Stimulated activated CD4-positive, alpha-beta T cell treated with anti-CD3 and anti-CD28 coated beads, Interleukin-4, amount 100 ng/mL, for 4 hours (primary cell): ENCODE results near the gene MYH9.

ENCODE experiments used
- DNase-seq, 2 experiments: peaks; one replicate each; pipeline ENCODE4 v3.0.0-alpha.2; 2020

The MYH9 gene

DNA sequence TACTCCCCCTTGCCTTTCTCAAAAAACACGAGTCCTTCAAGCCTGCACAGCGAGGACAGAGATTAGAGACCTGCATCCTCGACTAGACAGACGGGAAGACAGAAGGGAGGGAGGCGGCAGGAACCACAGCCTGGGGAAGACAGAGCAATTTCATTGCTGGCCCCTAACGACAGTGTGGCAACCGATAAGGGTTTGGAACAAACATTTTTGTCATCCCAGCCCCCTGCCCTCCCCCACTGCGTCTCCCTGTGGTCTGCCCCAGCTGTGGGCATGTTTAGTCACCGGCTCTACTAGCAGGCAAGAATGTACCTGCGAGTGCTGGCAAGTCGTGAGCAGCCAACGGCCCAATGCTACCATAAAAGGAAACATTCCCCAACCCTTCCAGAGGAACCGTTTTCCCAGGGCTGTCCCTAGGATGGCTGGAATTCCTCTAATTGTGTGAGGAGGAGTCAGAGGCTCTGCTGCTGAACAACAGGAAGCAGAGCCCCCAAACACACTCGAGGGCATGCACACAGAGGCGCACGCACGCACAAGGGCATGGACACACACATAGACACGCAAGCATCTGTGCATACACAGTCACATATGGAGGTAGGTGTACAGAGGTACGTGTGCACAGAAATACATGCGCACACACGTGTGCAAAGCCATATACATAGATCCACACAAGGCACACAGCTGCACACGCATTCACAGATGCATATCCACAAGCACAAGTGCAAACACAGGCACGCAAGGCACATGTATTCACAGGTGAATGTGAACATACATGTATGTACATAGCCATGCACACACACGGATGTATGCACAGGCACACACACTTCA is 58.3 kb downstream of the MYH9 start:
- peak; percentile 73 to 87 for DNase-seq

DNA sequence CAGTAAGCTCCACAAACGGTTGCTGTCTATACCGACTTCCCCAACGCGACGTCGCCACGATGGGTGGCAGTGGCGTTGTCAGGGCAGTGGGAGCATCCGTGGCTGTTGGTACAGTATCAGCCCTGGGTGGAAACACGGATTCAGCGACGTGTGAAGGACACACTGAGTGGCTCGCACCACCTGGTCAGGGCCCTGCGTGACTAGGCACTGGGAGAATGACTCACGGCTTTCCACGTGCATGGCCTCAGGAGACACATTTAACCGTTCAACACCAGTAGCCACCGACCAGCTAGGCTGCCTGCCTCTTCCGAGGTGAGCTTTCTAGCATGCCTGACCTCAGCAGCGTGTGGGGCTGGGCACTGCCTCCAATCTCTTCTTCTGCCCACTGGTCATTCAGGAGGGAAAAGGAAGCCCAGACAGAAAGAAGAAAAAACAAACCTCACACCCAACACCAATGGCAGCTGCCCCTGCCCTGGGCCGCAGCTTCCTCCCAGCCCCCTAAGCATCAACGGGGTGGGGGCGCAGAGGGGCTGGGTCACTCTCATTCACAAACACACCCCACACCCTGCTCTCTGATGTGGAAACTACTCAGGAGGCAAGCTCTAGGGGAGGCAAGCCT is 59.0 kb downstream of the MYH9 start:
- DNase-seq, result peak; percentile 29 to 57

- no peak for DNase-seq
Measured at GRCh38 chr22:36327922-36328551, 59.7 kb downstream of the MYH9 start.

DNA sequence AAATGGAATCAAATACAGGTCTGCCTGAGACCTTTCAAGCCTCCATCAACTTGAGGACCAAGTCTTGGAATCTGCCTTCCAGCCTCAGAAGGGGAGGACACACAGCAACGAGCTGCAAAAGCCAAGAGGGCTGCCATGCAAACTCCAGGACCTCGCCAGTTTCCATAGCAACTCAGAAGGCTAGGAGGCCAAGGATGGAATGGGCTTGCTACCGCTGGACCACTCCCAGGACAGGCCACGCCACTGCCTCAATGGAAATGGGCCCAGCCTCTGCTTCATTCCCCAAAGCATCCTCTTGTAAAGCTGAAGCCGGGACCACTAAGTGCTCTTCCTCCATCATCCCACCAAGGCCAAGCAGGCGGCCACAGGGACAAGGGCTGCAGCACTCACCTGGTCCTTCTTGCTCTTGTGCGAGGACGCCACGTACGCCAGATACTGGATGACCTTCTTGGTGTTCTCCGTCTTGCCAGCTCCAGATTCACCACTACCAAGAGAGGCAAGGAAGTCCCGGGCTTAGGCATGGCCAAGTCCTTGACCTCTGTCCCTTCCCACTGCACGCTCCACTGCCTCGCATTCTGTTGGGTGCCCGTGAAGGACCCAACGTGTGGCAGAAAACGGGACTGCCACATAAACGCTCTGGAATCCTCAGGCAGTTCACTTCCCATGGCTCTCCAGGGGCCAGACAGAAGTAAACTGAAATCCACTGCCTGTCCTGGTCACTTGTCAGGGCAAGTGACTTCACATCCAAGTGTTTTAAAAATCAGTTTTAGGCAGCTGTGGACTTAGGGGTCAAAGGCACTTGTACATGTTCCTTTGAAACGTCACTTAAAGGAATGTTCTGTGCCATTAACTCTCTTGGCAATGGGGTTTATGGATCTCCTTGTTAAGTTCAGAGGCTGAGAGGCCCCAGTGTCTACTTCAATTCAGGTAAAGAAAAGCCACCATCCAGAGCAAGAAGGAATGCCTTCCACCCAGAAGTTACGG is 61.3 kb downstream of the MYH9 start:
- no peak for DNase-seq

DNA sequence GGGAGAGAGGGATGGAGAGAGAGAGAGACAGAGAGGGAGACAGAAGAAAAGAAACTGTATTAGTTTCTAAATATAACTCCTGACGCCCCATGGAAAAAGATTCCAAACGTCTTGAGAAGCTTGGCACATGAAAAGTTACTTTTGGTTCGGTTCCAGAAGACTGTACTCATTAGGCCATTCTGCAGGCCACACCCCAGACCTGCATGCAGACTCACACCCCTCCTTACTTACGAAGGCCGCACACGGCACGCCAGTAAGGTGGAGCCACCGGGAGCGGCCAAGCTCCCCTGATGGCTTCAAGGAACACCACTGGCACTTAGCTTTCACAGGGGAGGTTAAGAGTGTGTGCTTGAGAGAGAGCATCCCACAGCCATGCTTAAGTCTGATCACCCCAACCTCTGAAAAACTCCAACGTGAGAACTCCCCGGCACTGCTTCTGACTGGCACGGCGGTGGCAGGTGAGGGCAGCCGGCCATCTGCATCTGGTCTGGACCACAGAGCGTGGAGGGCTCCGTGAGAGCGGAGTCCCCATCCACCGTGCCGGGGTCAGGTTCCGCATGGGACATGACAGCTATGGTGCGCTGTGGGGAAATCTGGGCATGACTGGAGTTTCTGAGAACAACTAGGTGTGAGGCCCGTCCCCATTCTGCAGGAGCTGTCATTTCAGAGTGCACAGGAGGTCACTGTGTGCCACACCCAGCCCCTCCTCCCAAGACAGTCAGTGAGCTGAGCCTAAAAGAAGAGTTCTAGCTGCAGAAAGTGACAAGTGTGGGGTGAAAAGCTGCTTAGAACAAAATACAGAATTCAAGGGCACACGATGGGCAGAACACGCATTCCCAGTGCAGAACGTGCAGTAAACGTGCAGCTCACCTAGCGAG is 62.4 kb downstream of the MYH9 start:
- no peak for DNase-seq

DNA sequence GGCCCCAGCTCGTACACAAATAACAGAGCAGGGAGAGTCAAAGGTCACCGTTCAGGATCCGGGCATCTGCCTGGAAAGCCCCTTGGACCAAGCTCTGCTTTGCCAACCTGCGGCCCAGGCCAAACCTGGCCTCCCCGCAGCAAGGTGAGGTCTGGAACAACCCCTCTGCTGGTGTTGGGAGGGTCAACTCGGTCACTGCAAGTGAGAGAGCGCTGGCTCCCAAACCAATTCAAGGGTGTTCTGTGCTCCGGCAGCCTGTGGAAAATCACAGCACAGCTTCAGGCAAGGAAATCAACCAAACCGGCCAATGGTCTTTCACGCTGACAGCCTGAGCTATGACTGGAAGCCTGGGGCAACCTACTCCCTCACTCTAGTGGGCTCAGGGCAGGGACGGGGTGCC is 63.4 kb downstream of the MYH9 start:
- DNase-seq, result no peak

- no peak for DNase-seq
Measured at GRCh38 chr22:36323855-36324331, 63.9 kb downstream of the MYH9 start.

GRCh38 chr22:36323182-36323854 is 64.4 kb downstream of the MYH9 start:
- DNase-seq, result no peak

- DNase-seq, result no peak
Measured at GRCh38 chr22:36322602-36322915, 65.2 kb downstream of the MYH9 start.

GRCh38 chr22:36321797-36322601 is 65.8 kb downstream of the MYH9 start:
- DNase-seq, result no peak

DNA sequence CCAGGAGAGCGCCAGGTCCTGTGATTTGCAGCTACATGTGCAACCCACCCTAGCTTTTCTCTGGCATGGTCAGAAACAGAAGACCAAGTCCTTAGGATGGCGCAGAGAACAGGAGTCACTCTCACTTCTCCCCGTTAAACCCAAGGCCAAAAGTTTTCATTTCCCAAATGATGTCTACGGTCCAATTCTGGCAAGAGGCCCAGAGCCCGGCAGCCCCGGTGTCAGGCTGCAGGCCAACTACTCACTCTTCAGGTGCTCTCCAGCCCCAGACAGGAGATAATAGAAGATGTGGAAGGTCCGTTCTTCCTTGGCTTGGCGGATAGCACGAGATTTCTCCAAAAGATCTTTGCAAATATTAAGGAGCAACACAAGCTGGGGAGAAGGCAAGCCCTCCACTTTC is 67.2 kb downstream of the MYH9 start:
- DNase-seq, result no peak

- DNase-seq, result no peak
Measured at GRCh38 chr22:36319595-36320497, 67.9 kb downstream of the MYH9 start.

- no peak for DNase-seq
Measured at GRCh38 chr22:36318442-36318841, 69.3 kb downstream of the MYH9 start.

GRCh38 chr22:36317658-36318271 is 70.0 kb downstream of the MYH9 start:
- no peak for DNase-seq

- DNase-seq, result no peak
Measured at GRCh38 chr22:36316419-36316818, 71.3 kb downstream of the MYH9 start.

DNA sequence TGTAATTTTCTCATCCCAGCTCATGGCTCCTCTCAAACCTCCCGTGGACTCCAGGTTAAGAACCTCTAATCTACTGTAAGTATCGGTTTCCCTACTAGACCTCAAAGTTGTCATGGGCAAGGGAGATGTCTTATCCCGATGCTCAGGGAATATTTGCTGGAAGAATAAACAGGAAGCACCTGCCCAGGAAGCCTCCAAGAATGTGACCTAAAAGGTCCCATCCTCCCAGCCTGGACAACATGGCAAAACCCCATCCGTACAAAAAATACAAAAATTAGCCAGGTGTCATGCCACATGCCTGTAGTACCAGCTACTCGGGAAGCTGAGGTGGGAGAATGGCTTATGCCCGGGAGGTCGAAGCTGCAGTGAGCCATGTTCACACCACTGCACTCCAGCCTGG is 72.4 kb downstream of the MYH9 start:
- DNase-seq, result no peak

- no peak for DNase-seq
Measured at GRCh38 chr22:36311386-36312085, 76.2 kb downstream of the MYH9 start.

DNA sequence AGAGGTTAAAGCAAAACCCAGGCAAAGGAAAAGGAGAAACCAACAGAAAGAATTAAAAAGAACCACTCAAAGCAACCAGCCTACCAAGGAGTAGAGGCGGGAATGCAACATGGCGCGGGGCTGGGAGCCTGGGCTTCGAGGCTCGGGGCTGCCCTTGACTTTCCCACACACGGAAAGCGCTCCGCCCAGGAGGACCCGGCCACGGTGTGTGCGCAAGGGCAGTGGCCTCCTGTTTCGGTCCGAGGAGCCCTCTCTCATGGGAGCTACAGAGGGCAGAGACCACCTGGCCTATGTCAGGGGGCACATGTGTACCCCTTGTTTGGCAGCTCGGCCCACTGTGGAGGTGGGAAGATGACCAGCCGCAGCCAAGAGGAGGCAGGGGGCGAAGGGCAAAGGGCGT is 78.9 kb downstream of the MYH9 start:
- no peak for DNase-seq
